GM18861 (cell line): ENCODE results near the gene TTC9.
A peak's percentile ranks its signal among the peaks of the same experiment; 100 is the strongest.

Experiments
- ATAC-seq: cut with Tn5 transposase; IDR thresholded peaks from one replicate; pipeline ENCODE4 v1.9.1; 2021; ENCODE audit not compliant: unreplicated experiment

The TTC9 gene

DNA sequence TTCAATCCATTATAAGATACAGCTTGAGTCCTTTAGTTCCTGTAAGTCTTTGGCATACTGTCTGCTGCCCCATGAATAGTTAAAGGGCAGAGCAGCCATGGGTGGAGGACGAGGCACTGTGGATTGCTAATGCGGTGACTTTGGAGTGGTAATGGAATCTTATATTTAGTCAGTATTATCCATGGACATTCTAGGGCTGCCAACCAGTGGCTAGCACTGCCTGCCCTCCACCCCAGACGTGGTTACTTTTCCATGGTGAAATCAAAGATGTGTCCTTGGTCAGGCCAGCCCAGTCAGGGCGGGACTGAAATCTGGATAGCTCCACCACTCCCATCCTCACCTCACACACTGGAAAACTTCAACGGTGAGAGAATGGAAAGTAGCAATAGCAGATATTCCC, 2.3 kb downstream of the TTC9 start:
- ATAC-seq = no peak

DNA sequence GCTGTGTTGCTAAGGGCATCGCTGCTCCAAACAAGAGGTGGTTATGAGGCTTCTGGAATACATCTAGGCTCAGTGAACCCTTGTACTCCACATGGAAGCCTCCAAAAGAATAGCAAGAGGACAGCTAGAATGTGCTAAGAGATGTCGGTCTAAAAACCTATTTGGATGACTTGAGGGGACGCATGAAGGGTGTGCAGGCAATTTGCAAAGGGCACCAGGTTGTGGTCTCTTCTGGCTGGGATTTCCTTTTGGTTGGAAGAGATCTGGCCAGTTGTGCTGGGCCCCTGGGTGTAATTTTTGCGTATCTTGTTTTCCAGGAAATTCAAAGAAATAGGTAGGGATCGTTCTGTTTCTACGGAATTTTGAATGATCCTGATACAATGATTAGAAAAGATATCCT, 4.2 kb downstream of the TTC9 start:
- ATAC-seq = no peak

DNA sequence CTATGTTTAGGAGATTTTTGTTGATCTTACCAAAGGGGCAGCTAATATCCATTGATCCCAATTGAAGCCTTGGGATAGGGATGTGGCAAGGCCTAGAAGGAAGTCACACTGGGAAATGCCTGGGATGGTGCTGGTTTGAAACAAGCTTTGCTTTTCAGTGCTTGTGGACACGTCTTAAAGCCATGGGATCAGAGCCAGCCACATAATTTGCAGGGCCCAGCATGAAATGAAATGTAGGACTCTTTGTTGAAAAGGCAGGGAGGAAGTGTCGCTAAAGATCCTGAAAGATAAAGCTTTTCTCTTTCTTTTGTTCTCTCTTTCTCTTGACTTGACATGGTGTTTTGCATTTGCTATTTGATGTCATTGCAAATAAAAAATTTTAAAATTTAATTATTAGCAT, 5.0 kb downstream of the TTC9 start:
- no peak for ATAC-seq

DNA sequence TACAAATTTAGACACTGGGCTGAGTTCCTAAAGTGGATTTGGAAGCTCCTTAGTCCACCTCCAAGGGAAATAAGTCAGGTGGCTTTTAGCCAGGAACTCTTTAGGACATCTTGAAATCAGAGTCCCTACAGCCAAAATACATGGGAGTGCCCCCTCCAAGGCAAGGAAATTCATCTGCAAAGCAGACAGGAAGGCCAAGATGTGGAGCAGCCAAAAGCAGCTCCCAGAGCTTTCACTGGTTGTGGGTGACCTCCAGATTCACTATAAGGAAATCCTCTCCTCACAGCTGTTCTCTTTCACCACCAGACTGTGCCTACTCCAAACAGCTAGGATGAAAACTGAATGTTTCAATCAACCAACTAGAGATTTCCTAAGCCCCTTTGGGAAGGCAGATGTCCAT, 6.6 kb downstream of the TTC9 start:
- ATAC-seq = no peak

DNA sequence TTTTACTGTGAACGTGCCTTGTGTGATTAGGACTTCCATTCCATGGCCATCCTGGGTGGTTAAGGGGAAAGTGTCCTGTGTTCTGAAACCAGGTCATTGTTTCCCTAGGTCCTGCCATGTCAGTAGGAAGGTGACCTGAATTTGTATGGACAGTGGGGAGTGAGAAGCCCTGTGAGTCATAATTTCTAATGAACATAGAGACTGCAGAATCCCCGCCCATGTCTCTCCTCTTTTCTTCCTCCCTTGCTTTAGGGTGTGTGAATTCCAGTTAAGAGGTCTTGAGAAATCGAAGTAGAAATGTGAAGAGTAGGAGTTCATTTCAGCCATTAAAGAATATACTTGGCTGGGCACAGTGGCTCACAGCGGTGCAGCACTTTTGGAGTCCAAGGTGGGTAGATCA, 8.1 kb downstream of the TTC9 start:
- ATAC-seq = no peak

DNA sequence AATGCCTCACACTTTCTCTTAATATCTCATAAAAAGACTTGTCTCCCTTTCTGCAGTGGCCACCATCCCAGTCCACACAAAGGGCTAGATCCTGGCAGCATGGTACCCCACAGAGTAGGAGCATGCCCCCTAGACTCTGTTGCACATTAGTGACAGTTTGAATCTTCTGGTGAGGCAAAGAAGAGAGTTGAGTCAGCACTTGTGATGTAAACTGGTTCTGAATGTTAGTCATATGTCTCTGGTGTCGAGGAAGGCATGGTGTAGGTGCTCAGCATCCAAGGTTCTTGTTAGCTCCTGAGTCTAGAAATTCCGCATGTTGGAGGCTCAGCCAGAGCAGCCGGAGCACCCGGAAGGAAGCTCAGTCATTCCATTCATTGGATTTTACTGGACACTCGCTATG, 9.8 kb downstream of the TTC9 start:
- no peak for ATAC-seq

DNA sequence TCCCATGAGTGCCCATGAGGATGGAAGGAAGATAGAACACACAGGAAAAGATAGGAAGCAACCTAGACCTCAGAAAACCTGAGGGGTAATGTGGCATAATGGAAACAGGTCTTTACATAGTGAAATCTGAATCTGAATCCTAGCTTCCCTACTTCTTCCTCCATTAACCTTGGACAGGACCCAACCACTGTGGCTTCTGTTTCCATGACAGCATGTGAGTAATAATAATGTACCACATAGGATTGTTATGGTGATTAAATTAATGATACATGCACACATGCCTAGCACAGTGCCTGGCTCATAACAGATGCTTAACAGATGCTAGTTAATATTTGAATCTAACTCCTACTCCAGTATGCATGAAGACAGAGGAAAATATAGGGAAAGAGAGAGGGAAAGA, 11.2 kb downstream of the TTC9 start:
- no peak for ATAC-seq

DNA sequence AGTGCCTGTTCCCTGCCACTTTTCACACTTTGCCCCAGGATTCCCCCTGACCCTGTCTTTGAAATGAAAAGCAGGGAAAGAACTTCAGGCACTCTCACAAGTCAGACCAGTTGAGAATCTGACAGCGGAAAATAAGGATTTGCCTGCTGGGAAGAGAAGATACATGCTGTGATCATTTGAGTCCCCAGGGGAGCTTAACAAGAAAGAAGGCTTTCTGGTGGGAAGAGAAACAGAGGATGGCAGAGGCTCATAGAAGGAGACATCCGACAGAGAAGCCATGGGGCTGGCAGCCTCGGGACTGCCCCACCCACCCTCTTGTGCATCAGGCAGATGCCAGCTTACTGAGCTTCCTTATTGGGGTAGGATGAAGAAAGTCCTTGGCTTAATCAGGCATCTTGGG, 11.9 kb downstream of the TTC9 start:
- no peak for ATAC-seq

DNA sequence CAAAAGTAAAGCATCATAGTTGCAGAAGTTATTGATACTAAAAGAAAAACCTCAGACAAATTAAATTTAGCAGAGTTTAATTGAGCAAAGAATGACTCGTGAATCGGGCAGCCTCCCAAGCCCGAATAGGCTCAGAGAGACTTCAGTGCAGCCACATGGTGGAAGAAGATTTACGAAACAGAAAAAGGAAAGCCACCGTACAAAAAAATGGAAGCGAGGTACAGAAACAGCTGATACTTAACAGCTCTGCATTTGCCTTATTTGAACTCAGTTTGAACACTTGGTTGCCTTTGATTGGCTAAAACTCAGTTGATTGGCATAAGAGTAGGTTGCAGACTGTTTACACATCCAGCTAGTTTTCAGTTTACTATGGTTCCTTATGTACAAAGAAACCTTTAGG, 12.9 kb downstream of the TTC9 start:
- no peak for ATAC-seq

DNA sequence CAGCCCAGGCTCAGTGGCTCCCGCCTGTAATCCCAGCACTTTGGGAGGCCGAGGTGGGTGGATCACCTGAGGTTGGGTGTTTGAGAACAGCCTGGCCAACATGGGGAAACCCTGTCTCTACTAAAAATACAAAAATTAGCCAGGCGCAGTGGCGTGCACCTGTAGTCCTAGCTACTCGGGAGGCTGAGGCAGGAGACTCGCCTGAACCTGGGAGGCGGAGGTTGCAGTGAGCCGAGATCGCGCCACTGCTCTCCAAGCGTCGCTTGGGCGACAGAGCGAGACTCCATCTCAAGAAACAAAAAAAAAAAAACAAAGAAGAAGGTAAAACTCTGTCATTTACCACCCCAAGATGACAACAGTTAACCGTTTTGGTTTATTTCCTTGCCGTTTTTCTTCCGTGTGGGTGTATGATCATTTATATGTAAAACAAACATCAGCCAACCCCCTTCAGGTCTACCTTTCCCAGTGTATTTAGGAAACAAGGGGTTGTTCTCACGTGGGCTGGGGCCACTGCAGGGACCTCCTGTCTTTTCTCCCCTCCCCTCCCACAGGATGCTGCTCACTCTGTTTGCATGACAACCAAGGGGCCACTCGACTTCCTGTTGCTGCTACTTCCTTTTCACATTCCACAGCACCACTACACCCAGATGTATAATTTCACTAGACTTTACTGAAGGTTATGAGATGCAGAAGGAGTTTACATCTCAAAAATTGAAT, 13.6 kb downstream of the TTC9 start:
- ATAC-seq = peak; percentile 49

DNA sequence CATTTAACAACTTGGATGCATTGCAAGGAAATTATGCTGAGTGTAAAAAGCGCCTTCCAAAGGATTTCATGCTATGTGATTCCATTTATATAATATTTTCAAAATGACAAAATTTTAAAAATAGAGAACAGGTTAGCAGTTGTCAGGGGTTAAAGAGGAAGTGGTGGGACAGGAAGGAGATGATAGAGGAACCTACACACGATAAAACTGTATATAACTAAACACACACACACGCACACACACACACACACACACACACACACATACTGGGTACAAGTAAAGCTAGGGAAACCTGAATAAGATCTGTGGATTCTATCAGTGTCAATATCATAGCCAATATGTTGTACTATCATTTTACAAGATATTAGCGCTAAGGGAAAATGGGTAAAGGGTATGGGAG, 17.2 kb downstream of the TTC9 start:
- no peak for ATAC-seq

DNA sequence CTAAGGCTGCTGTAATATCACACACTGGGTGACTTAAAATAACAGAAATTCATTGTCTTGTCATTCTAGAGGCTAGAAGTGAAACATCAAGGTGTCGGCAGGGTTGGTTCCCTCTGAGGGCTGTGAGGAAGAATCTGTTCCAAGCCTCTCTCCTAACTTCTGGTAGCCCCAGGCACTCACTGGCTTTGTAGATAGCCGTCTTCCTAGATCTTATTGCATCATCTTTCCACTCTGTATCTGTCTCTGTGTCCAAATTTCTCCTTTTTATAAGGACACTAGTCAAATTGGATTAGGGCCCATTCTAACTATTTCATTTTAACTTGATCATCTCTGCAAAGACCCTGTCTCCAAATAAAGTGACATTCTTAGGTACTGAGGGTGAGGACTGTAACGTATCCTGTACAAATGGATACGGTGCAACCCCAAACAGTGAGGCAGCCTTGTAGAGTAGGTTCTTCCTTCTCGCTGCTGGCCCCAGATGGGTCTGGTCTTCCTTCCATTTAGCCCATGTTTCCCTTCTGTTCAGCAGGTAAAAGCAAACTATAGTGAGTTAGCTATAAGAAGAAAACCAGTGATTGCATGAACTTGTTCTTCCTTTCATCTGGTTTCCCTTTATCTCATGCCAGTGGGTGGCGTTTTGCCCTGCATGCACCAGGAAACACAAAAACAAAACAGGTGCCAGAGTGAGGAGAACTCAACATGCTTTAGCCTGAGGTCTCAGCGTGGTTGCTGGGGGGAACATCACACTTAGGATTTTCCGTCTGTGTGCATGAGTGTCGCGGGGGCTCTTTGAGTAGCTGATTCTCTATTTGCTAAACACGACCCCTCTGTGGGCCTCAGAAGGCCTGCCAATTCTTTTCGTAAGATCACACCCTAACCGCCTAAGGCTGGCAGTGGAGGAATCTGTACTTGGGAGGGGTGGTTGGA, 19.5 kb downstream of the TTC9 start:
- ATAC-seq = no peak

DNA sequence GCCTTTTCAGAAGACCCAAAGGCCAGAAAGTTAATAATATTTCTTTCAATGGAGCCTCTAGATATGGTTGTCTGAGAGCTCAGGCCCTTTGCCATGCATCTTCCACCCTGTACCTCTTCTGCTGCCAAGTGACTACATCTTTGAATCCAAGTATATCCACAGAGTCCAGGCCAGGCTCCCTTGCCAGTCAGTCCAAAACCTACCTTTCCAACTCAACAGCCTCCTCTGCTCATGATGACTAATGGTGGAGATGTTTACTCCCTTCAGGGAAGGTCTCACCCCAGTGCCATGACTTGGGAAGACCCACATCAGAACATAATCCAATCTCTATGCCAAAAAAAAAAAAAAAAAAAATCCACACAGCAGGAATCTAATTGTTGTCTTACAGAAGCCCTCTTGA, 20.4 kb downstream of the TTC9 start:
- no peak for ATAC-seq

DNA sequence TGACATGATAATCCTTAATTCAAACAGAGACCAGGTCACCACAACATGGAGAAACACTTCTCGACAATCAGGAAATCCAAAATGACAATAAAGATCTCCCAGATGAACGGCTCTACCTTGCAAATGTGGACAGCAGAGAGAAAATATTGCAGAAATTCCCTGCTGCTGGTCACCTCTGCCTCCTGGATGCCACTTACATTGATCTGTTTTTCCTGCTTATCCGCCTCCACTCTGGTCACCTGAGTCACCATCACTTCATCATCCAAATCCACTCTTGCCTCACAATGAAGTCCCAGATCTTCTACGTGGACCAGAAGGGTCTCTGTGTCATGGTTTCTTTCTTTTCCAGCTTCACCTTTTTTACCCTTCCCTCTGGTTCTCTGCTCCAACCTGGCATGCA, 21.1 kb downstream of the TTC9 start:
- no peak for ATAC-seq

DNA sequence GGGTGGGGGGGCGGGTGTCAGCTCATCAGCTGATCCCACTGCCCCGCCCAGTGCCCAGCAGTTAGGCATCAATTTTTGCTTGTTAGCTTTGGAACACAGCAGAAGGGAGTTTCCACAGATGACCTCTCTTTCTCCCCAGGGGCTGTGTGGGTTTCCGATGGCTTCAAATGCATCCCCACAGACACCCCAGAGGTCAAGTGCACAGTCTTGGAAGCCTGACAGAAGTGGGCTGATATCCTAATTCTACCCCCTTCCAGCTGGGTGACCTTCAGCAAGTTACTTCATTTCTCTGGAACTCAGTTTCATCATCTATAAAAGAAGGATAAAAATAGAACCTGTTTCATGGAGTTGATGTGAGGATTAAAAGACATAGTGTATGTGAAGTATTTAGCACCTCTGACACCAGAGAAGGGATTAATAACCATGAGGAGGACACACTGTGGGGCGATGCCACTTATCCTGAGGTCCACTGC, 22.0 kb downstream of the TTC9 start:
- peak; percentile 51 for ATAC-seq

DNA sequence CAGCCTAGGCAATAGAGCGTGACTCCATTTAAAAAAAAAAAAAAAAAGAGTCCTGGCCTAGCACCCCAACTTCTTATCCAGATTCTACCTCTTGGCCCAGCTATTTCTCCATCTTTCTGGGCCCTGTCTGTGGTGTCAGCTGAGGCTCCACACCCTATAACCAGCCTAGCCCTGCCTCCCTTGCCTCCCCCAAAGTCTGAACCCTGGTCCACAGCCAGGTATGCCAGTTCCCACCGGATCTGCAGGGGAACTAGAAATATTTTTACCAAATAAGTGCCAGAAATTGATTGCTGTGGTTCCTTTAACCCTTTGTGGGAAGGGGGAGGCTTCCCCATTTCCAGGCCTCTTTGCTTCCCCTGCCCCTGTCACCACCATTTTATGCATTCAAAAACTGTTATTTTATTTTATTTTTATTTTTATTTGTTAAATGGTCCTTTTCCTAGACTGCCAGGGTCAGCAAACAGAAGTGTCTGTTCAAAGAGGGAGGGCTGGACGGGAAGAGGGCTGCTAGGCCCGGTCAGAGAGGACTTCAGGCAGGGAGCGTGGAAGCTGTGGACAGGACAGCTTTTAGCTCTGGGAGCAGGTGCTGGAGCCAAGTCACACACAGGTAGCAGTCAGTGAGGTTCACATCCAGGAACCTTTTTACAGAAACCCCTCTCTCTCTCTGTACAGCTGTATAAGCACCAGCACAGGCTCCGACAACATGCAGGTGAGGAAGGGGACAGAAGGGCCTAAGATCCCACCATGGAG, 23.2 kb downstream of the TTC9 start:
- no peak for ATAC-seq

DNA sequence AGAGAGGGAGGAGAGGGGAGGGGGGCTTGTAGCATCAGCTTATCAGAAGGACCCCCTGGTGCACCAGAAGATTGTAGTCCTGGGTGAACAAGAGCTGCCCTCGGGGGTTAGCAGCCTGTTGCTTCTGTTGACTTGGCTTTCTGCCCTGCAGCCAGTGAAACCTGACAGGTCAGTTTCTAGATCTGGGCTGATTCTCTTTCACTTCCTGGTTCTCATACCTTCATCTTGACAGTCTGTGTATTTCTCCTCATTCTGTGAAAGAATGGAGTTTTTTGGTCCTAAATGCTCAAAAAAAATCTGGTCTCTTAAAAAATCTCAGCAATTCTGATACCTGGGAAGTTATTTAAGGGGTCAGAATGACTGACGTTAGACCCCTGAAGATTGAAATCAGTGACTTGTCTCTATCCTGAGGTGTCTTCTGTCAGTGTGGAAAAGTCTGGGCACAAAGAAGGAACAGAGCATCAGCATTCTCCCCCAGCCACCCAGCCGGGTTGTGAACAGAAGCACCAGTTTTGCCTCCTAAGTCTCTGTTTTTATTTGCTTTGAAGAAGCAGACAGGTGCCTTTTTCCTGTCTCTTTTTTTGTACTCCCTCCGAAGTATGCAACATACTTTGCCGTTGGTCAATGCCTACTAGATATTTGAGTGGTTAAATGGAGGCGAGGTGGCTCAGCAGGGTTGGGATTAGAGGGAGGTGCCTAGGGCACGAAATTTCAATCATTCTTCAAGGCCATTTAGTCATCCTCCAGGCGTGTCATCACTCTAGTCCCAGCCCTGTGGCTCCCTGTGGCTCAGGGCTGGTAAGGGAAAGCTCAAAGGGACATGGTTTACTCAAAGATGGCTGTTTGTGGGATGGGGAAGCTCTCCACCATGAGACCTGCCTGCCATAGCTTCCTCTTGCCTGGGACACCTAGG, 24.0 kb downstream of the TTC9 start:
- peak; percentile 35 for ATAC-seq

DNA sequence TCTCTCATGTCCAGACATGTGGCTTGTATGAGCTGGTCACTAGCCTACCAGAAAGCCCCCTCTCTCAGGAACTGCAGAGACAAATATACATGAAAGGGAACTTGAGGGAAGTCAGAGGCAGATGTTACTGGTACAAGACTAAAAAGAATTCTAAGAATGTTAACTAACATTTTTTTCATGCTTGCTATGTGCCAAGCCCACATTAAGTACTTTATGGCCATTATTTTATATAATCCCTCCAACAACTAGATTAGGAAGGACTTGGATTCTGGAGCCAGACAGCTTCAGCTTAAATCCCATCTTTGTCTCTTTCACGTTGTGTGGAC, 24.6 kb downstream of the TTC9 start:
- ATAC-seq = no peak

DNA sequence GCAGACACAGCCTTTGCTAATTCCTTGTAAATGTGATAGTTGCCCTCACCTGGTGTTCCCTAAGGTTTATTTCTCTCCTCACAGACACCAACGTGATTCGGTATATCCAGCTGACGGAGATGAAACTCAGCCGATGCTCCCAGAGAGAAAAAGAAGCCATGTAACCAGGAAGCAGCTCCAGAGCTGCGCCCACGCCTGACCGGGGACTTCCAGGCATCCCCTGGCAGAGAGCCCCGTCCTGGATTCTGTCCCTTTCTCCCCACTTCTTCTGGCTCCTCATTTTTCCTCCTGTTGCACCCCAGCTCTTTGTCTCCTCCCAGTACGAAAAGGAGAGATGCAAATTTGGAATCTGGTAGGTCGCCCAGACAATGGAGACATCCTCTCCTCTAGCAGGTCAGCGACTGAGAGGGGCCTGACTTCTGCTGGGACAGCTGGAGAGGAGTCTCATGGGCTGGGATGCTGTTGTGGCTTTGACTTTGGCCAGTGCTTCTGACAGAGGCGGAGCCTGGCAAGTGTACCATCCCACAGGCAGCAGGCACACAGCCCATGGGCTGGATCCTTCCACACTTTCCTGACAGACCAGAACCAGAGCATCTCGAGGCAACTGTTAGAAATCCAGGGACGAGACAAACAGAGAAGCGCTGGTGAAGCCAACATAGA, 29.4 kb downstream of the TTC9 start:
- ATAC-seq = no peak
